ENCODE measurements around the gene GRB10. TPM values are rescaled to one million over a fixed set of nuclear protein-coding genes. Genes with fewer than 3 reads are reported as not detected.

Gene GRB10
- total and polyA plus RNA-seq, 2 of the 8 experiments (the other 6 are each of a cell fraction or from before 2014, with no cell fraction given), result 35.7 to 97.0 TPM

DNA sequence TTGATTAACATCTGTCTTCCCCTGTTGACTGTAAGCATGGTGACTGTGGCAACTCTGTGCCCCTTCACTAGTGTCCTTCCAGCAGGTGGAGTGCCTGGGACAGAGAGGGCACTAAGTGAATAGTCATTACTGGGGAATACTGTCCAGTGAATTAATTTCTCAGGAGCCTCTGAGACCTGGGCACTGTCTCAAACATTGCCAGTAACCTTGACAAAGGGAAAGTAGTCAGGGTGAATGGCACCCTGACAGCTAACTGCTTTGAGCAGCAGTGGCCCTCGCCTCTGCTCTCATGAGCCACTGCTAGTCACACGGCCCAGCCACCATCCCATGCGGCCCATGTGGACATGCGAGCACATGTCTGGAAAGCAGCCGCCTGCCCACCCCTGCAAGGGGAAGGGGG is 13.1 kb upstream of the GRB10 start (continued):
- TF ChIP-seq HDAC6 (IDR thresholded peaks at IDR 0.05; ENCODE audit: low read depth, low read length), result no peak
- no peak for TF ChIP-seq NRF1 (IDR thresholded peaks at IDR 0.05; ENCODE audit: low read depth, low read length)
- no peak for TF ChIP-seq BCL11A (IDR thresholded peaks at IDR 0.05; ENCODE audit: low read depth in 2 of 2, low read length in 2 of 2)
- no peak for TF ChIP-seq CEBPB (IDR thresholded peaks at IDR 0.05; ENCODE audit: low read depth, low read length)
- no peak for TF ChIP-seq BACH1 (IDR thresholded peaks at IDR 0.05; ENCODE audit: low read length)
- TF ChIP-seq EGR1 (IDR thresholded peaks at IDR 0.05; ENCODE audit: borderline replicate concordance, low read depth, low read length), result no peak
- no peak for TF ChIP-seq CHD2 (IDR thresholded peaks at IDR 0.05; ENCODE audit: low read length)
- no peak for TF ChIP-seq TCF12 (IDR thresholded peaks at IDR 0.05; ENCODE audit: low read depth, low read length)
- no peak for TF ChIP-seq CBX5 (IDR thresholded peaks at IDR 0.05; ENCODE audit: low read depth, low read length)
- peak; percentile 65 for TF ChIP-seq MAX (IDR thresholded peaks at IDR 0.05)
- no peak for TF ChIP-seq KDM4A (IDR thresholded peaks at IDR 0.05; ENCODE audit: low read depth, low read length, severe bottlenecking)

All from H1 (cell line).